ENCODE results near the gene MSI2.

DNA sequence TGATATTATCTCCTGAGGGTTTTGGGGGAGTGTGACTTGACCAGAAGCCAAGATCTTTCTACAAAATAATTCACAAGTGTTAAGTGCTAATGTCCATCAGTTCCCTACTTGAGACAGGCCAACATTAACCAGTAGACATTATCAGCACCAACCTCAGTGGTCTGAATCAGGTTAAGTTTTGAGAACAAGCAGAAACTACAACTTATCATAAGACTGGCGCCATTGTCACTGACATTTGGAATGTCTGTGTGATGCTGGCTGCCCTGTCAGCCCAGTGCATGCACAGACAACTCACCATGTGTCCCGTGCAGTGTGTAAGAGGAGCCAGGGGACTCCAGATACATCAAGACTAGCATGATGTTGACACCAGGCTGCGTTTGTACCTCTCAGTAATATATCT lies 412.0 kb downstream of the MSI2 start:
- TF ChIP-seq TARDBP (IDR thresholded peaks at IDR 0.05): no peak
- TF ChIP-seq FOXK2 (IDR thresholded peaks at IDR 0.05): no peak
- TF ChIP-seq SUZ12 (IDR thresholded peaks at IDR 0.05): no peak
- no peak for TF ChIP-seq SP1 (IDR thresholded peaks at IDR 0.05)
- TF ChIP-seq HDGF (IDR thresholded peaks at IDR 0.05; ENCODE audit: borderline replicate concordance): no peak

Data from HEK293T (cell line).